Measurements from ENCODE around the gene ROBO1. TPM values are rescaled to one million over a fixed set of nuclear protein-coding genes. Genes with fewer than 3 reads are reported as not detected.

Gene ROBO1
- total and polyA plus RNA-seq, 2 of the 13 experiments (the other 11 are each of a cell fraction or from before 2014, with no cell fraction given), result 52.2 to 71.0 TPM

GRCh38 chr3:78919021-78919755 is 848.6 kb downstream of the ROBO1 start (continued):
- TF ChIP-seq HNF1A (IDR thresholded peaks at IDR 0.05; ENCODE audit: low read depth), result peak; percentile 54; the same call in 1 of the 2 replicates
- TF ChIP-seq HNF1A (CRISPR knock-in tag; IDR thresholded peaks at IDR 0.05; ENCODE audit: borderline replicate concordance), result no peak
- no peak for TF ChIP-seq ARHGAP35 (CRISPR knock-in tag; IDR thresholded peaks at IDR 0.05; ENCODE audit: borderline replicate concordance)
- peak; percentile 93 for TF ChIP-seq POGZ (CRISPR knock-in tag; IDR thresholded peaks at IDR 0.05)
- TF ChIP-seq, protein P1, sequence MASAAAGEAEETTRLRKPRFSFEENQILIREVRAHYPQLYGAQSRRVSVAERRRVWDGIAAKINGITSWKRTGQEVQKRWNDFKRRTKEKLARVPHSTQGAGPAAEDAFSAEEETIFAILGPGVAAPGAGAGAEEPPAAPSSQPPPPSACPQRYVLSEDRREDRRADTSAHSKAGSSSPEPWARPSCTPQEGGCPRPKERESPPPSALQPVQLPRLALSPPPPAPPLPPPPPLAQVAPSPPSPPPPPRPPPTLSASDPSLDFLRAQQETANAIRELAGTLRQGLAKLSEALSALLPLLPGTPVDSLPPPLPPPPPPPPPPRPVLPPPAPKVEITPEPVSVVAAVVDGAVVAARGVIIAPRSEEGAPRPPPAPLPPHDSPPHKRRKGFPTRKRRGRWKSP (CRISPR knock-in tag; IDR thresholded peaks at IDR 0.05), result 0 out of 2 replicates have a peak, but pooled peaks have one; percentile 21
- TF ChIP-seq RXRA (CRISPR knock-in tag; IDR thresholded peaks at IDR 0.05), result no peak
- TF ChIP-seq SOX5 (CRISPR knock-in tag; IDR thresholded peaks at IDR 0.05; ENCODE audit: borderline replicate concordance), result peak; percentile 10; the same call in 1 of the 2 replicates
- TF ChIP-seq ZNF710 (CRISPR knock-in tag; IDR thresholded peaks at IDR 0.05; ENCODE audit: borderline replicate concordance), result no peak
- no peak for TF ChIP-seq ZNF674 (CRISPR knock-in tag; IDR thresholded peaks at IDR 0.05; ENCODE audit: low read depth)
- TF ChIP-seq ZNF841 (CRISPR knock-in tag; IDR thresholded peaks at IDR 0.05; ENCODE audit: borderline replicate concordance), result no peak
- TF ChIP-seq KLF16 (CRISPR knock-in tag; IDR thresholded peaks at IDR 0.05), result no peak
- no peak; the same call in 1 of the 2 replicates for TF ChIP-seq ZNF816 (CRISPR knock-in tag; IDR thresholded peaks at IDR 0.05; ENCODE audit: borderline replicate concordance)
- 0 out of 2 replicates have a peak, but pooled peaks have one; percentile 36 for TF ChIP-seq ZFP36L2 (CRISPR knock-in tag; IDR thresholded peaks at IDR 0.05)
- no peak for TF ChIP-seq RFX1 (IDR thresholded peaks at IDR 0.05)
- TF ChIP-seq ZSCAN29 (CRISPR knock-in tag; conservative IDR thresholded peaks at IDR 0.05), result no peak
- TF ChIP-seq MAFG (CRISPR knock-in tag; IDR thresholded peaks at IDR 0.05), result no peak
- no peak for TF ChIP-seq ZNF432 (CRISPR knock-in tag; IDR thresholded peaks at IDR 0.05; ENCODE audit: borderline replicate concordance)
- TF ChIP-seq FOSL2 (CRISPR knock-in tag; IDR thresholded peaks at IDR 0.05), result peak; percentile 91
- TF ChIP-seq, protein P2, sequence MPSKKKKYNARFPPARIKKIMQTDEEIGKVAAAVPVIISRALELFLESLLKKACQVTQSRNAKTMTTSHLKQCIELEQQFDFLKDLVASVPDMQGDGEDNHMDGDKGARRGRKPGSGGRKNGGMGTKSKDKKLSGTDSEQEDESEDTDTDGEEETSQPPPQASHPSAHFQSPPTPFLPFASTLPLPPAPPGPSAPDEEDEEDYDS (CRISPR knock-in tag; IDR thresholded peaks at IDR 0.05), result no peak
- TF ChIP-seq PRPF4 (IDR thresholded peaks at IDR 0.05; ENCODE audit: low read depth, low read length, poor library complexity, severe bottlenecking), result no peak
- TF ChIP-seq NFIC (IDR thresholded peaks at IDR 0.05; ENCODE audit: low read length), result peak; percentile 80
- TF ChIP-seq RNF2 (conservative IDR thresholded peaks at IDR 0.05; ENCODE audit: low read depth), result no peak
- no peak for TF ChIP-seq RELA (CRISPR knock-in tag; IDR thresholded peaks at IDR 0.05)
